ENCODE measurements around the gene CAP1. TPM values are rescaled to one million over a fixed set of nuclear protein-coding genes. Genes with fewer than 3 reads are reported as not detected.

The CAP1 gene
- total and polyA plus RNA-seq, 2 donors (not counting 3 experiments of a cell fraction or from before 2014, with no cell fraction given) = 191 to 427 TPM

GRCh38 chr1:40044110-40044509 is 3.6 kb downstream of the CAP1 start:
- Histone ChIP-seq H3K4me1 (ENCODE audit: control insufficient read depth, extremely low read depth, insufficient read depth, low read length) (peaks cover 29% of the 10 kb centered on the region), H3K79me2 (ENCODE audit: control insufficient read depth, insufficient read depth, low read length) (peaks cover 85% of the 10 kb centered on the region)

More at GRCh38 chr1:40044110-40044509, 3.6 kb downstream of the CAP1 start:
- TF ChIP-seq JUN (IDR thresholded peaks at IDR 0.05; ENCODE audit: borderline replicate concordance, insufficient read depth, insufficient read length, low read depth) (no peak), POLR2A (IDR thresholded peaks at IDR 0.05; ENCODE audit: low read depth, low read length) (no peak), MYC (IDR thresholded peaks at IDR 0.05; ENCODE audit: low read depth, low read length) (no peak), FOS (IDR thresholded peaks at IDR 0.05; ENCODE audit: borderline replicate concordance, insufficient read depth, low read length) (no peak), MAX (IDR thresholded peaks at IDR 0.05; ENCODE audit: insufficient read depth, insufficient read length) (no peak), POLR2AphosphoS5 (IDR thresholded peaks at IDR 0.05; ENCODE audit: insufficient read depth, low read depth, low read length) (no peak), GATA2 (IDR thresholded peaks at IDR 0.05; ENCODE audit: insufficient read depth, insufficient read length, low read depth, low read length) (no peak), EZH2 (IDR thresholded peaks at IDR 0.05; ENCODE audit: borderline replicate concordance, low read depth, low read length, severe bottlenecking) (no peak)
- TF ChIP-seq, protein P1, sequence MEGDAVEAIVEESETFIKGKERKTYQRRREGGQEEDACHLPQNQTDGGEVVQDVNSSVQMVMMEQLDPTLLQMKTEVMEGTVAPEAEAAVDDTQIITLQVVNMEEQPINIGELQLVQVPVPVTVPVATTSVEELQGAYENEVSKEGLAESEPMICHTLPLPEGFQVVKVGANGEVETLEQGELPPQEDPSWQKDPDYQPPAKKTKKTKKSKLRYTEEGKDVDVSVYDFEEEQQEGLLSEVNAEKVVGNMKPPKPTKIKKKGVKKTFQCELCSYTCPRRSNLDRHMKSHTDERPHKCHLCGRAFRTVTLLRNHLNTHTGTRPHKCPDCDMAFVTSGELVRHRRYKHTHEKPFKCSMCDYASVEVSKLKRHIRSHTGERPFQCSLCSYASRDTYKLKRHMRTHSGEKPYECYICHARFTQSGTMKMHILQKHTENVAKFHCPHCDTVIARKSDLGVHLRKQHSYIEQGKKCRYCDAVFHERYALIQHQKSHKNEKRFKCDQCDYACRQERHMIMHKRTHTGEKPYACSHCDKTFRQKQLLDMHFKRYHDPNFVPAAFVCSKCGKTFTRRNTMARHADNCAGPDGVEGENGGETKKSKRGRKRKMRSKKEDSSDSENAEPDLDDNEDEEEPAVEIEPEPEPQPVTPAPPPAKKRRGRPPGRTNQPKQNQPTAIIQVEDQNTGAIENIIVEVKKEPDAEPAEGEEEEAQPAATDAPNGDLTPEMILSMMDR (IDR thresholded peaks at IDR 0.05; ENCODE audit: extremely low read depth in 1 of 2, insufficient read depth in 1 of 2, low read depth in 1 of 2, low read length in 2 of 2) = no peak
- ChIA-PET CTCF (interaction anchor here (1.6 kb wide), 1 partner anchor 12 kb away, joined by 5 read pairs; no protein-coding TSS in a partner anchor), POLR2A (no interaction called here)
- dilution Hi-C loops (cut with MboI; ENCODE audit: extremely low pct_ligation_motif_present, low sequenced_read_pairs) (no loop called here), intact Hi-C loops (cut with micrococcal nuclease) (loop anchor here (5.0 kb wide), 1 partner anchor 213 kb away; the partner anchor contains the start of gene ZMPSTE24)
- no TSS peak for BruUV-seq (replicated peaks)
- Histone ChIP-seq H3K27ac (ENCODE audit: insufficient read depth, low read depth, low read length) (no peak overlapping the region), H2AFZ (ENCODE audit: low read depth, low read length) (no peak overlapping the region), H3K4me3 (replicated peaks in 1 of 3; ENCODE audit: insufficient read depth in 1 of 3, low read depth in 1 of 3, low read length in 3 of 3) (peak overlapping the region in 1 of 3 experiments; percentile 10), H3K27me3 (ENCODE audit: control insufficient read depth in 2 of 2, insufficient read depth in 2 of 2, low read length in 2 of 2) (no peaks in the 10 kb centered on the region), H3K36me3 (ENCODE audit: control insufficient read depth in 2 of 2, extremely low read depth in 1 of 2, insufficient read depth in 2 of 2, low read length in 2 of 2) (no peaks in the 10 kb centered on the region), H4K20me1 (replicated peaks; ENCODE audit: control insufficient read depth, extremely low read depth, insufficient read depth, low read length) (peaks cover 5% of the 10 kb centered on the region), H3K9ac (replicated peaks; ENCODE audit: extremely low read depth, insufficient read depth, low read length) (no peak overlapping the region), H3K9me1 (replicated peaks; ENCODE audit: control insufficient read depth, extremely low read depth, insufficient read depth, low read length) (no peaks in the 10 kb centered on the region), H3K9me3 (replicated peaks; ENCODE audit: control insufficient read depth, insufficient read depth, low read length) (no peaks in the 10 kb centered on the region), H3K4me2 (ENCODE audit: insufficient read depth, low read length) (no peak overlapping the region)
- no peak for FAIRE-seq
- DNase-seq (ENCODE audit: low read depth, low spot score) = no peak
